HepG2 (cell line): ENCODE measurements around the gene NMUR1. TPM values are rescaled to one million over a fixed set of nuclear protein-coding genes. Genes with fewer than 3 reads are reported as not detected.

Source experiments
- ATAC-seq: fragments of 200-7000 bp; cut with Tn5 transposase; 3 replicates; pipeline ENCODE4 v1.9.1; 2020; ENCODE audit warnings: mild to moderate bottlenecking, moderate library complexity
- BruUV-seq: library from RNA; stranded (reverse); fragments of 400-500 nt; replicated peaks from 2 replicates; lab custom pipeline; 2021; lab: Mats Ljungman, UMichigan
- CTCF ChIA-PET: fragments of 300-600 bp; formaldehyde crosslinking; extraction: SDS; loops from one replicate; lab custom pipeline; 2021; ENCODE audit warnings: low total read pairs, inconsistent platforms, low intra/inter-chr PET ratio; lab: Yijun Ruan, JAX
- POLR2A ChIA-PET: fragments of 350-600 bp; sonication (Branson Sonifier 250); formaldehyde crosslinking; loops from one replicate; lab custom pipeline; 2020; ENCODE audit warnings: antibody characterized with exemption, inconsistent platforms; lab: Yijun Ruan, JAX
- DNase-seq: peaks from one replicate; pipeline ENCODE4 v3.0.0-alpha.2; 2015; ENCODE audit warnings: low spot score
- FAIRE-seq: peaks from 3 replicates; lab custom pipeline; 2011; peaks lifted over from hg19 to GRCh38; lab: Jason Lieb, UNC
- H2AFZ ChIP-seq: one replicate; pipeline ENCODE4 v1.6.1; 2011; ENCODE audit warnings: low read length, inconsistent platforms
- H3K27ac ChIP-seq: fragments of 300-600 bp; 3 replicates; pipeline ENCODE4 v1.8.0; 2011; ENCODE audit warnings: mixed run types, mild to moderate bottlenecking, mixed read lengths, low read length, inconsistent platforms; ENCODE audit not compliant: insufficient read depth; ENCODE audit errors: extremely low read length
- H3K27me3 ChIP-seq, 2 experiments: fragments of 200-600 bp in 1 of 2; 2 replicates in 1 of 2; 3 replicates in 1 of 2; pipeline versions ENCODE4 v1.6.0 to v1.8.0; 2011; ENCODE audit warnings: low read length in 2 of 2, mild to moderate bottlenecking in 2 of 2, moderate library complexity in 2 of 2, inconsistent platforms in 1 of 2; ENCODE audit not compliant: insufficient read depth in 2 of 2, control insufficient read depth in 1 of 2
- H3K36me3 ChIP-seq, 2 experiments: fragments of 200-600 bp in 1 of 2; replicated peaks in 1 of 2; 2 replicates in 1 of 2; 3 replicates in 1 of 2; pipeline versions ENCODE4 v1.5.1 to v1.8.0; 2011; ENCODE audit warnings: low read length in 2 of 2, inconsistent platforms in 1 of 2; ENCODE audit not compliant: insufficient read depth in 2 of 2, control insufficient read depth in 1 of 2
- H3K4me1 ChIP-seq: 2 replicates; pipeline ENCODE4 v1.5.1; 2012; ENCODE audit warnings: low read length, inconsistent platforms; ENCODE audit not compliant: insufficient read depth
- H3K4me2 ChIP-seq: 2 replicates; pipeline ENCODE4 v1.6.0; 2011; ENCODE audit warnings: low read depth, low read length, inconsistent platforms
- H3K4me3 ChIP-seq, 3 experiments: fragments of 200-600 bp in 1 of 3; sonication (generic), shearing (Covaris generic) in 1 of 3; replicated peaks in 1 of 3; 2 replicates each; pipeline ENCODE4 v1.5.1; 2011 to 2016; ENCODE audit warnings: low read length in 3 of 3, inconsistent platforms in 2 of 3, low read depth in 2 of 3, mild to moderate bottlenecking in 2 of 3, control low read depth in 1 of 3, mixed read lengths in 1 of 3; ENCODE audit not compliant: insufficient read depth in 1 of 3
- H3K79me2 ChIP-seq: one replicate; pipeline ENCODE4 v1.6.1; 2011; ENCODE audit warnings: low read length, inconsistent platforms; ENCODE audit not compliant: insufficient read depth
- H3K9ac ChIP-seq: 2 replicates; pipeline ENCODE4 v1.6.0; 2011; ENCODE audit warnings: mild to moderate bottlenecking, low read depth, low read length, inconsistent platforms; ENCODE audit not compliant: insufficient read depth
- H3K9me3 ChIP-seq: 2 replicates; pipeline ENCODE4 v1.5.1; 2012; ENCODE audit warnings: mild to moderate bottlenecking, low read length
- H4K20me1 ChIP-seq: 2 replicates; pipeline ENCODE4 v1.6.0; 2011; ENCODE audit warnings: inconsistent platforms, mild to moderate bottlenecking, low read length, moderate library complexity; ENCODE audit not compliant: insufficient read depth
- ADNP ChIP-seq: sonication (generic); formaldehyde crosslinking; IDR thresholded peaks from 2 replicates; pipeline ENCODE4 v1.4.0; 2020; ENCODE audit warnings: missing genetic modification reagents
- CEBPB ChIP-seq: IDR thresholded peaks from 2 replicates; pipeline ENCODE4 v1.6.1; 2011; ENCODE audit warnings: low read depth, low read length, improper control_type of control experiment, borderline replicate concordance
- CHD4 ChIP-seq: fragments of 200-600 bp; sonication (generic); IDR thresholded peaks from 2 replicates; pipeline ENCODE4 v1.7.0; 2017; ENCODE audit warnings: mild to moderate bottlenecking, low read length, borderline replicate concordance
- FOXO4 ChIP-seq: sonication (generic); formaldehyde crosslinking; conservative IDR thresholded peaks from 2 replicates; pipeline ENCODE4 v1.8.1; 2023; ENCODE audit warnings: missing genetic modification reagents
- JDP2 ChIP-seq: sonication (generic); formaldehyde crosslinking; IDR thresholded peaks from 2 replicates; pipeline ENCODE4 v1.8.1; 2022; ENCODE audit warnings: missing genetic modification reagents, borderline replicate concordance
- KDM3A ChIP-seq: IDR thresholded peaks from 2 replicates; pipeline ENCODE4 v1.6.1; 2018; ENCODE audit warnings: low read depth, missing compliant biosample characterization
- MED1 ChIP-seq: sonication (generic); formaldehyde crosslinking; IDR thresholded peaks from 2 replicates; pipeline ENCODE4 v1.4.0; 2020; ENCODE audit warnings: missing genetic modification reagents
- PITX1 ChIP-seq: sonication (generic); formaldehyde crosslinking; IDR thresholded peaks from 2 replicates; pipeline ENCODE4 v1.5.1; 2020; ENCODE audit warnings: mild to moderate bottlenecking, missing genetic modification reagents
- SP4 ChIP-seq: sonication (generic); formaldehyde crosslinking; IDR thresholded peaks from 2 replicates; pipeline ENCODE4 v1.8.1; 2023; ENCODE audit warnings: mild to moderate bottlenecking, missing genetic modification reagents
- SRSF4 ChIP-seq: fragments of 200-400 bp; formaldehyde crosslinking; IDR thresholded peaks from one replicate; pipeline ENCODE4 v1.6.1; 2018; ENCODE audit warnings: mild to moderate bottlenecking, low read depth, low read length, moderate library complexity; ENCODE audit not compliant: poor library complexity, severe bottlenecking
- ZBTB38 ChIP-seq: sonication (generic); formaldehyde crosslinking; IDR thresholded peaks from 2 replicates; pipeline ENCODE4 v1.5.1; 2020; ENCODE audit warnings: mild to moderate bottlenecking, missing genetic modification reagents
- ZFAT ChIP-seq: sonication (generic); formaldehyde crosslinking; conservative IDR thresholded peaks from 2 replicates; pipeline ENCODE4 v1.8.1; 2023; ENCODE audit warnings: missing genetic modification reagents, inconsistent platforms
- ZNF326 ChIP-seq: sonication (generic); formaldehyde crosslinking; IDR thresholded peaks from 2 replicates; pipeline ENCODE4 v1.4.0; 2020; ENCODE audit warnings: missing genetic modification reagents, borderline replicate concordance
- WGBS: methylation state at CpG from one replicate; pipeline ENCODE4 v1.1.6; 2017; ENCODE audit warnings: low lambda C conversion rate; 5-methylcytosine and 5-hydroxymethylcytosine counted together
- in situ Hi-C: cut with HindIII; loops from 2 replicates; pipeline ENCODE4 v1.10.0; 2017; ENCODE audit warnings: low pct_unique_long_range_greater_than_20kb; ENCODE audit not compliant: extremely low pct_ligation_motif_present
- intact Hi-C: fragments of 100-400 bp; cut with micrococcal nuclease; formaldehyde crosslinking; loops from one replicate; pipeline ENCODE4 v1.10.0; 2022; ENCODE audit not compliant: unreplicated experiment
- polyA plus RNA-seq, 8 experiments: library from polyadenylated mRNA; depleted of rRNA in 3 of 8; stranded (reverse) in 7 of 8; unstranded in 1 of 8; fragments of >200 nt; fragmentation: Illumina TruSeq in 4 of 8; extraction: Trizol in 4 of 8; gene quantifications; 2 replicates each; pipeline versions ENCODE4 v1.2.1 to v1.2.3, GENCODE V29; 2011 to 2016; ENCODE audit warnings: low read depth in 4 of 8, missing spikeins in 1 of 8, mixed read lengths in 1 of 8; ENCODE audit not compliant: insufficient read depth in 1 of 8
- total RNA-seq, 5 experiments: library from RNA; depleted of rRNA; stranded (reverse); fragments of >200 nt; fragmentation: Illumina TruSeq; extraction: Trizol; gene quantifications; 2 replicates each; pipeline ENCODE4 v1.2.3, GENCODE V29; 2016; ENCODE audit warnings: low read depth in 1 of 5
- TF ChIP-seq, protein P1 (sequence below): sonication (generic); formaldehyde crosslinking; IDR thresholded peaks from 2 replicates; pipeline ENCODE4 v1.4.0; 2020; ENCODE audit warnings: missing genetic modification reagents
- TF ChIP-seq, protein P2 (sequence below): sonication (generic); formaldehyde crosslinking; IDR thresholded peaks from 2 replicates; pipeline ENCODE4 v1.8.1; 2022; ENCODE audit warnings: mild to moderate bottlenecking, missing genetic modification reagents

The NMUR1 gene
- total and polyA plus RNA-seq, 2 of the 13 experiments (the other 11 are each of a cell fraction or from before 2014, with no cell fraction given): not detected

GRCh38 chr2:231542136-231542535 lies 11.9 kb upstream of the NMUR1 start:
- H3K9me3 ChIP-seq: no peaks in the 10 kb centered on the region
- no peak overlapping the region for H3K27ac ChIP-seq
- FAIRE-seq (no peak), ATAC-seq (no peak), DNase-seq (no peak)
- no peaks in the 10 kb centered on the region for H3K36me3 ChIP-seq
- no peak overlapping the region for H2AFZ ChIP-seq
- no peaks in the 10 kb centered on the region for H3K4me1 ChIP-seq
- H3K9ac ChIP-seq: no peak overlapping the region
- in situ Hi-C loops: no loop called here
- no peak overlapping the region for H3K4me2 ChIP-seq
- intact Hi-C loops: no loop called here
- no TSS peak for BruUV-seq
- no peaks in the 10 kb centered on the region for H3K79me2 ChIP-seq
- ChIA-PET CTCF (no interaction called here), POLR2A (no interaction called here)
- no peaks in the 10 kb centered on the region for H4K20me1 ChIP-seq
- WGBS: 66% methylated on average over 3 of the region's 3 CpGs
- TF ChIP-seq SP4 (CRISPR knock-in tag) (no peak), ZFAT (no peak), ADNP (CRISPR knock-in tag) (no peak), PITX1 (CRISPR knock-in tag) (no peak), ZNF326 (CRISPR knock-in tag) (no peak), MED1 (no peak), CHD4 (no peak), ZBTB38 (CRISPR knock-in tag) (no peak), FOXO4 (CRISPR knock-in tag) (no peak), KDM3A (CRISPR knock-in tag) (no peak), CEBPB (no peak), SRSF4 (no peak), JDP2 (no peak)
- TF ChIP-seq, protein P1, sequence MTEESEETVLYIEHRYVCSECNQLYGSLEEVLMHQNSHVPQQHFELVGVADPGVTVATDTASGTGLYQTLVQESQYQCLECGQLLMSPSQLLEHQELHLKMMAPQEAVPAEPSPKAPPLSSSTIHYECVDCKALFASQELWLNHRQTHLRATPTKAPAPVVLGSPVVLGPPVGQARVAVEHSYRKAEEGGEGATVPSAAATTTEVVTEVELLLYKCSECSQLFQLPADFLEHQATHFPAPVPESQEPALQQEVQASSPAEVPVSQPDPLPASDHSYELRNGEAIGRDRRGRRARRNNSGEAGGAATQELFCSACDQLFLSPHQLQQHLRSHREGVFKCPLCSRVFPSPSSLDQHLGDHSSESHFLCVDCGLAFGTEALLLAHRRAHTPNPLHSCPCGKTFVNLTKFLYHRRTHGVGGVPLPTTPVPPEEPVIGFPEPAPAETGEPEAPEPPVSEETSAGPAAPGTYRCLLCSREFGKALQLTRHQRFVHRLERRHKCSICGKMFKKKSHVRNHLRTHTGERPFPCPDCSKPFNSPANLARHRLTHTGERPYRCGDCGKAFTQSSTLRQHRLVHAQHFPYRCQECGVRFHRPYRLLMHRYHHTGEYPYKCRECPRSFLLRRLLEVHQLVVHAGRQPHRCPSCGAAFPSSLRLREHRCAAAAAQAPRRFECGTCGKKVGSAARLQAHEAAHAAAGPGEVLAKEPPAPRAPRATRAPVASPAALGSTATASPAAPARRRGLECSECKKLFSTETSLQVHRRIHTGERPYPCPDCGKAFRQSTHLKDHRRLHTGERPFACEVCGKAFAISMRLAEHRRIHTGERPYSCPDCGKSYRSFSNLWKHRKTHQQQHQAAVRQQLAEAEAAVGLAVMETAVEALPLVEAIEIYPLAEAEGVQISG (CRISPR knock-in tag): no peak
- TF ChIP-seq, protein P2, sequence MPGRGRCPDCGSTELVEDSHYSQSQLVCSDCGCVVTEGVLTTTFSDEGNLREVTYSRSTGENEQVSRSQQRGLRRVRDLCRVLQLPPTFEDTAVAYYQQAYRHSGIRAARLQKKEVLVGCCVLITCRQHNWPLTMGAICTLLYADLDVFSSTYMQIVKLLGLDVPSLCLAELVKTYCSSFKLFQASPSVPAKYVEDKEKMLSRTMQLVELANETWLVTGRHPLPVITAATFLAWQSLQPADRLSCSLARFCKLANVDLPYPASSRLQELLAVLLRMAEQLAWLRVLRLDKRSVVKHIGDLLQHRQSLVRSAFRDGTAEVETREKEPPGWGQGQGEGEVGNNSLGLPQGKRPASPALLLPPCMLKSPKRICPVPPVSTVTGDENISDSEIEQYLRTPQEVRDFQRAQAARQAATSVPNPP (CRISPR knock-in tag): no peak
- H3K27me3 ChIP-seq: peaks cover 0 to 4% of the 10 kb centered on the region in 2 experiments; a peak in 1 of 5 replicates
- no peak overlapping the region for H3K4me3 ChIP-seq
